A549 (cell line): Measurements from ENCODE around the gene TTC13. TPM values are rescaled to one million over a fixed set of nuclear protein-coding genes. Genes with fewer than 3 reads are reported as not detected.

Experiments
- ATAC-seq, 2 experiments: fragments of 200-7000 bp in 1 of 2; fragments of >200 bp in 1 of 2; cut with Nextera tagmentation in 1 of 2; cut with Tn5 transposase in 1 of 2; 3 replicates each; pipeline versions ENCODE4 v1.8.0 to v1.9.1; 2018 to 2020; ENCODE audit warnings: mild to moderate bottlenecking in 1 of 2, moderate library complexity in 1 of 2
- CTCF ChIA-PET: fragments of 300-600 bp; sonication (Branson Sonifier 250); formaldehyde crosslinking; extraction: SDS; loops from one replicate; lab custom pipeline; 2021; ENCODE audit warnings: antibody characterized with exemption, inconsistent platforms; lab: Yijun Ruan, JAX
- POLR2A ChIA-PET: fragments of 350-600 bp; formaldehyde crosslinking; extraction: SDS; loops from one replicate; lab custom pipeline; 2021; ENCODE audit warnings: antibody characterized with exemption, inconsistent platforms; lab: Yijun Ruan, JAX
- DNase-seq, 2 experiments: peaks; one replicate each; pipeline versions ENCODE4 v3.0.0 to v3.0.0-alpha.2; 2011 to 2016; ENCODE audit warnings: low read depth in 1 of 2, low spot score in 1 of 2
- FAIRE-seq: peaks from 2 replicates; lab custom pipeline; 2011; peaks lifted over from hg19 to GRCh38; lab: Jason Lieb, UNC
- H3K27ac ChIP-seq, 2 experiments: fragments of >200 bp; sonication (Bioruptor Twin); formaldehyde crosslinking; 3 replicates each; pipeline ENCODE4 v1.5.1; 2016 to 2017
- H3K4me1 ChIP-seq: fragments of >200 bp; sonication (Bioruptor Twin); formaldehyde crosslinking; 3 replicates; pipeline ENCODE4 v1.6.1; 2016
- H3K4me2 ChIP-seq: fragments of >200 bp; sonication (Bioruptor Twin); formaldehyde crosslinking; 3 replicates; pipeline ENCODE4 v1.6.1; 2016
- H3K4me3 ChIP-seq: fragments of >200 bp; sonication (Bioruptor Twin); formaldehyde crosslinking; 3 replicates; pipeline ENCODE4 v1.5.1; 2016
- H3K9me3 ChIP-seq: fragments of >200 bp; sonication (Bioruptor Twin); formaldehyde crosslinking; 3 replicates; pipeline ENCODE4 v1.6.1; 2016
- ATOH8 ChIP-seq: fragments of 250-450 bp; sonication (Bioruptor Pico); IDR thresholded peaks from 2 replicates; pipeline ENCODE4 v1.5.0; 2020; ENCODE audit warnings: low read depth, mild to moderate bottlenecking, moderate library complexity
- CEBPB ChIP-seq, 2 experiments: fragments of >200 bp in 1 of 2; sonication (Bioruptor Twin) in 1 of 2; formaldehyde crosslinking in 1 of 2; IDR thresholded peaks; 2 replicates each; pipeline ENCODE4 v1.6.1; 2012 to 2016
- CTCF ChIP-seq: fragments of >200 bp; sonication (Bioruptor Twin); formaldehyde crosslinking; IDR thresholded peaks from 3 replicates; pipeline ENCODE4 v1.5.1; 2016
- EHF ChIP-seq: fragments of 250-450 bp; sonication (Bioruptor Pico); IDR thresholded peaks from 2 replicates; pipeline ENCODE4 v1.5.0; 2020; ENCODE audit warnings: mild to moderate bottlenecking
- HES2 ChIP-seq: fragments of >200 bp; sonication (Bioruptor Twin); formaldehyde crosslinking; IDR thresholded peaks from 2 replicates; pipeline ENCODE4 v1.6.1; 2016
- HOXA7 ChIP-seq: fragments of 250-450 bp; sonication (Bioruptor Pico); IDR thresholded peaks from 2 replicates; pipeline ENCODE4 v1.5.0; 2020; ENCODE audit warnings: mild to moderate bottlenecking, moderate library complexity
- MAFK ChIP-seq: fragments of 450-650 bp; IDR thresholded peaks from 2 replicates; pipeline ENCODE4 v1.6.1; 2014; ENCODE audit not compliant: partially characterized antibody
- NPAS2 ChIP-seq: fragments of 250-450 bp; sonication (Bioruptor Pico); IDR thresholded peaks from 2 replicates; pipeline ENCODE4 v1.8.0; 2022; ENCODE audit warnings: mild to moderate bottlenecking, moderate library complexity, borderline replicate concordance
- PBX3 ChIP-seq: IDR thresholded peaks from 2 replicates; pipeline ENCODE4 v1.6.1; 2012
- POLR2AphosphoS2 ChIP-seq: conservative IDR thresholded peaks from 2 replicates; pipeline ENCODE4 v1.6.1; 2012; ENCODE audit warnings: low read length, improper control_type of control experiment, inconsistent platforms
- RAD21 ChIP-seq, 2 experiments: fragments of >200 bp in 1 of 2; sonication (Bioruptor Twin) in 1 of 2; formaldehyde crosslinking in 1 of 2; IDR thresholded peaks in 1 of 2; conservative IDR thresholded peaks in 1 of 2; 2 replicates in 1 of 2; 3 replicates in 1 of 2; pipeline ENCODE4 v1.6.1; 2012 to 2018; ENCODE audit warnings: inconsistent platforms in 1 of 2
- RARB ChIP-seq: fragments of 250-450 bp; sonication (Bioruptor Pico); IDR thresholded peaks from 2 replicates; pipeline ENCODE4 v1.8.0; 2021; ENCODE audit warnings: mild to moderate bottlenecking, moderate library complexity
- RCOR1 ChIP-seq: fragments of 150-350 bp; IDR thresholded peaks from 2 replicates; pipeline ENCODE4 v1.6.1; 2014; ENCODE audit warnings: antibody characterized with exemption, low read length, low read depth
- RNF2 ChIP-seq: fragments of 200-600 bp; sonication (generic); IDR thresholded peaks from 2 replicates; pipeline ENCODE4 v1.6.1; 2016; ENCODE audit warnings: low read depth, mild to moderate bottlenecking, antibody characterized with exemption, moderate library complexity, borderline replicate concordance
- SMC3 ChIP-seq: fragments of >200 bp; sonication (Bioruptor Twin); formaldehyde crosslinking; IDR thresholded peaks from 3 replicates; pipeline ENCODE4 v1.6.1; 2018; ENCODE audit warnings: inconsistent platforms
- SREBF2 ChIP-seq: fragments of 450-650 bp; IDR thresholded peaks from 2 replicates; pipeline ENCODE4 v1.6.1; 2014; ENCODE audit warnings: mild to moderate bottlenecking, moderate library complexity
- ZC3H11A ChIP-seq: fragments of 450-650 bp; IDR thresholded peaks from 2 replicates; pipeline ENCODE4 v1.6.1; 2014; ENCODE audit warnings: antibody characterized with exemption, mild to moderate bottlenecking
- ZNF302 ChIP-seq: fragments of 250-450 bp; sonication (Bioruptor Pico); IDR thresholded peaks from 2 replicates; pipeline ENCODE4 v1.9.0; 2021; ENCODE audit warnings: inconsistent platforms, mild to moderate bottlenecking, moderate library complexity
- WGBS: methylation state at CpG from one replicate; pipeline ENCODE4 v1.1.6; 2017; ENCODE audit errors: missing lambda C conversion rate; 5-methylcytosine and 5-hydroxymethylcytosine counted together
- polyA plus RNA-seq, 4 experiments: library from polyadenylated mRNA; depleted of rRNA in 3 of 4; stranded (reverse); fragments of >200 nt; fragmentation: RNase III in 1 of 4; extraction: RNeasy Plus Mini Kit Qiagen cat#74134 plus additional on column Dnase treatment in 1 of 4; gene quantifications; 2 replicates in 3 of 4; 3 replicates in 1 of 4; pipeline ENCODE4 v1.2.3, GENCODE V29; 2011 to 2017

Gene TTC13
- polyA plus RNA-seq, 2 of the 4 experiments (the other 2 are of a cell fraction), result 12.5 to 22.7 TPM

GRCh38 chr1:230975636-230976035 is 3.0 kb downstream of the TTC13 start (continued):
- TF ChIP-seq PBX3 (no peak), CTCF (no peak), MAFK (no peak), CEBPB (IDR thresholded peaks at IDR 0.05) (no peak), HES2 (no peak), HOXA7 (CRISPR knock-in tag) (no peak)
- TF ChIP-seq, all 56 proteins: peak for 0

- H3K4me2 ChIP-seq, result no peak overlapping the region
- FAIRE-seq (no peak), DNase-seq (no peak), ATAC-seq (no peak)
- POLR2A ChIA-PET, result no interaction called here
- no peak overlapping the region for H3K4me3 ChIP-seq
- WGBS, result 94% methylated on average over 1 of the region's 1 CpG
- CTCF ChIA-PET, result no interaction called here
- H3K4me1 ChIP-seq, result peaks cover 7% of the 10 kb centered on the region; the same call in 2 of the 3 replicates
- H3K27ac ChIP-seq, result no peak overlapping the region
- TF ChIP-seq SMC3 (no peak), ZNF302 (CRISPR knock-in tag) (no peak), NPAS2 (CRISPR knock-in tag) (no peak), POLR2AphosphoS2 (no peak), RCOR1 (no peak), ZC3H11A (no peak), EHF (no peak), RARB (CRISPR knock-in tag) (no peak), SREBF2 (no peak), ATOH8 (CRISPR knock-in tag) (no peak), HES2 (no peak)
- no peaks in the 10 kb centered on the region for H3K9me3 ChIP-seq
Measured at GRCh38 chr1:230972855-230973271, 5.8 kb downstream of the TTC13 start.

GRCh38 chr1:230971771-230972170 is 6.9 kb downstream of the TTC13 start:
- no peak for ATAC-seq
- POLR2A ChIA-PET, result no interaction called here

More at GRCh38 chr1:230971771-230972170, 6.9 kb downstream of the TTC13 start:
- H3K4me1 ChIP-seq, result no peaks in the 10 kb centered on the region
- no peaks in the 10 kb centered on the region for H3K9me3 ChIP-seq
- no peak overlapping the region for H3K4me2 ChIP-seq
- no peak overlapping the region for H3K27ac ChIP-seq
- no peak for FAIRE-seq
- CTCF ChIA-PET, result interaction anchor here (0.6 to 1.3 kb wide), 2 partner anchors 11 to 239 kb away, joined by 4 read pairs; no protein-coding TSS in a partner anchor
- no peak for TF ChIP-seq RAD21 (conservative IDR thresholded peaks at IDR 0.05 in 1 of 2, IDR thresholded peaks at IDR 0.05 in 1 of 2)
- no peak for TF ChIP-seq HES2
- no peak for TF ChIP-seq RNF2
- H3K4me3 ChIP-seq, result no peak overlapping the region
- no peak for DNase-seq
